Prostate gland (tissue), 2 donors: Measurements from ENCODE around the gene MAD1L1. TPM values are rescaled to one million over a fixed set of nuclear protein-coding genes. Genes with fewer than 3 reads are reported as not detected.

Experiments used
- DNase-seq: peaks from one replicate; pipeline ENCODE4 v3.0.0-alpha.2; 2019; ENCODE audit warnings: low spot score
- H3K27ac ChIP-seq, 2 donors: fragments of 200-600 bp; sonication (generic); 2 replicates each; pipeline ENCODE4 v1.5.1; 2017 to 2019
- H3K27me3 ChIP-seq: fragments of 200-600 bp; sonication (generic); replicated peaks from 2 replicates; pipeline ENCODE4 v1.5.1; 2019; ENCODE audit not compliant: insufficient read depth
- H3K36me3 ChIP-seq, 2 donors: fragments of 200-600 bp; sonication (generic); 1 replicate in 1 of 2; 2 replicates in 1 of 2; pipeline versions ENCODE4 v1.5.1 to v1.8.1; 2017 to 2019
- H3K4me1 ChIP-seq: fragments of 200-600 bp; sonication (generic); replicated peaks from 2 replicates; pipeline ENCODE4 v1.5.1; 2019
- H3K4me3 ChIP-seq, 2 donors: fragments of 200-600 bp; sonication (generic); 2 replicates each; pipeline ENCODE4 v1.5.1; 2017 to 2019
- H3K9me3 ChIP-seq: fragments of 200-600 bp; sonication (generic); 2 replicates; pipeline ENCODE4 v1.5.1; 2017
- POLR2A ChIP-seq: fragments of 450-650 bp; IDR thresholded peaks from one replicate; pipeline ENCODE4 v1.6.1; 2016; ENCODE audit warnings: antibody characterized with exemption, mild to moderate bottlenecking
- POLR2AphosphoS5 ChIP-seq: sonication (generic); formaldehyde crosslinking; IDR thresholded peaks from one replicate; pipeline ENCODE4 v1.6.1; 2017; ENCODE audit warnings: antibody characterized with exemption
- WGBS: methylation state at CpG from one replicate; pipeline ENCODE4 v1.1.5; 2018; 5-methylcytosine and 5-hydroxymethylcytosine counted together
- intact Hi-C: fragments of 100-400 bp; cut with DNase I; formaldehyde crosslinking; loops from one replicate; pipeline ENCODE4 v1.14.2; 2022
- total RNA-seq, 2 donors: library from RNA; depleted of rRNA; stranded (reverse); fragments of >200 nt; gene quantifications; one replicate each; pipeline ENCODE4 v1.1.0, GENCODE V29; 2016
- TF ChIP-seq, protein P1 (sequence below), 4 experiments: fragments of 200-600 bp in 2 of 4; fragments of 450-650 bp in 2 of 4; sonication (generic) in 2 of 4; IDR thresholded peaks; 1 replicate in 3 of 4; 2 replicates in 1 of 4; pipeline ENCODE4 v1.5.1; 2016 to 2019; ENCODE audit warnings: antibody characterized with exemption in 4 of 4, mild to moderate bottlenecking in 2 of 4, moderate library complexity in 2 of 4

Gene MAD1L1
- total RNA-seq, 2 donors from 2014 or later: 79.3 to 91.9 TPM

- no peaks in the 10 kb centered on the region for H3K9me3 ChIP-seq
- intact Hi-C loops: no loop called here
- no peak overlapping the region for H3K4me3 ChIP-seq
- H3K27me3 ChIP-seq: no peaks in the 10 kb centered on the region
- H3K36me3 ChIP-seq: peaks cover 0 to 20% of the 10 kb centered on the region in 2 donors
- no peak for DNase-seq
- H3K4me1 ChIP-seq: no peaks in the 10 kb centered on the region
- TF ChIP-seq, protein P1, sequence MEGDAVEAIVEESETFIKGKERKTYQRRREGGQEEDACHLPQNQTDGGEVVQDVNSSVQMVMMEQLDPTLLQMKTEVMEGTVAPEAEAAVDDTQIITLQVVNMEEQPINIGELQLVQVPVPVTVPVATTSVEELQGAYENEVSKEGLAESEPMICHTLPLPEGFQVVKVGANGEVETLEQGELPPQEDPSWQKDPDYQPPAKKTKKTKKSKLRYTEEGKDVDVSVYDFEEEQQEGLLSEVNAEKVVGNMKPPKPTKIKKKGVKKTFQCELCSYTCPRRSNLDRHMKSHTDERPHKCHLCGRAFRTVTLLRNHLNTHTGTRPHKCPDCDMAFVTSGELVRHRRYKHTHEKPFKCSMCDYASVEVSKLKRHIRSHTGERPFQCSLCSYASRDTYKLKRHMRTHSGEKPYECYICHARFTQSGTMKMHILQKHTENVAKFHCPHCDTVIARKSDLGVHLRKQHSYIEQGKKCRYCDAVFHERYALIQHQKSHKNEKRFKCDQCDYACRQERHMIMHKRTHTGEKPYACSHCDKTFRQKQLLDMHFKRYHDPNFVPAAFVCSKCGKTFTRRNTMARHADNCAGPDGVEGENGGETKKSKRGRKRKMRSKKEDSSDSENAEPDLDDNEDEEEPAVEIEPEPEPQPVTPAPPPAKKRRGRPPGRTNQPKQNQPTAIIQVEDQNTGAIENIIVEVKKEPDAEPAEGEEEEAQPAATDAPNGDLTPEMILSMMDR (IDR thresholded peaks at IDR 0.05): no peak
- TF ChIP-seq POLR2A (no peak), POLR2AphosphoS5 (no peak)
- 95% methylated on average over 19 of the region's 19 CpGs for WGBS
- H3K27ac ChIP-seq: no peak overlapping the region
Measured at GRCh38 chr7:2220030-2220429, 12.7 kb downstream of the MAD1L1 start.

DNA sequence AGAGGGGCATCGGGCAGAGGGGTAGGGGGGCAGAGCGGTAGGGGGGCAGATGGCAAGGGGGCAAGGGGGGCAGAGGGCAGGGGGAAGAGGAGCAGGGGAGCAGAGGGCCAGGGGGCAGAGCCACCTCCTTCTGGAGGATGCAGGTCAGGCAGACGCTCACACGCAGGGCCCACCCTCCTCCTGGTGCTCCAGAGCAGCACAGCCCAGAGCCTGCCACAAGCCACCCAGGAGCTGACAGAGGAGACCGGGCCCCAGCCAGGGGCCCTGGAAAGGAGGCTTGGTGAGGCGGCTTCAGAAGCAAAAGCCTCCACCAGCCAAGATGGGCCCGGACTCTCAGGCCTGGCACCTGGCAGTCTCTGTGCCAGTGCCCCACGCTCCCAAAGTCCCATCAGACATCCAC is 13.1 kb downstream of the MAD1L1 start:
- DNase-seq: no peak
- Histone ChIP-seq H3K27ac (no peak overlapping the region), H3K4me1 (no peaks in the 10 kb centered on the region), H3K4me3 (no peak overlapping the region), H3K27me3 (no peaks in the 10 kb centered on the region), H3K36me3 (peaks cover 0 to 20% of the 10 kb centered on the region in 2 donors), H3K9me3 (no peaks in the 10 kb centered on the region)
- TF ChIP-seq, protein P1 (IDR thresholded peaks at IDR 0.05): no peak
- no peak for TF ChIP-seq POLR2A
- WGBS: 93% methylated on average over 8 of the region's 8 CpGs
- intact Hi-C loops: no loop called here

GRCh38 chr7:2219136-2219535 is 13.6 kb downstream of the MAD1L1 start:
- H3K36me3 ChIP-seq: peaks cover 0 to 20% of the 10 kb centered on the region in 2 donors
- intact Hi-C loops: no loop called here
- no peak for DNase-seq
- no peak for TF ChIP-seq POLR2A
- TF ChIP-seq POLR2AphosphoS5: no peak
- TF ChIP-seq, protein P1 (IDR thresholded peaks at IDR 0.05): no peak
- WGBS: 83% methylated on average over 15 of the region's 15 CpGs
- no peak overlapping the region for H3K4me3 ChIP-seq
- H3K27me3 ChIP-seq: no peaks in the 10 kb centered on the region
- no peak overlapping the region for H3K27ac ChIP-seq
- no peaks in the 10 kb centered on the region for H3K4me1 ChIP-seq
- H3K9me3 ChIP-seq: no peaks in the 10 kb centered on the region

- H3K36me3 ChIP-seq: peaks cover 0 to 20% of the 10 kb centered on the region in 2 donors
- no peak overlapping the region for H3K4me3 ChIP-seq
- no peaks in the 10 kb centered on the region for H3K9me3 ChIP-seq
- no peak for TF ChIP-seq POLR2A
- no peak for TF ChIP-seq POLR2AphosphoS5
- TF ChIP-seq, protein P1 (IDR thresholded peaks at IDR 0.05): no peak
- H3K27me3 ChIP-seq: no peaks in the 10 kb centered on the region
- H3K4me1 ChIP-seq: no peaks in the 10 kb centered on the region
- intact Hi-C loops: no loop called here
- 92% methylated on average over 9 of the region's 9 CpGs for WGBS
- no peak overlapping the region for H3K27ac ChIP-seq
- no peak for DNase-seq
Measured at GRCh38 chr7:2218444-2218785, 14.3 kb downstream of the MAD1L1 start.

DNA sequence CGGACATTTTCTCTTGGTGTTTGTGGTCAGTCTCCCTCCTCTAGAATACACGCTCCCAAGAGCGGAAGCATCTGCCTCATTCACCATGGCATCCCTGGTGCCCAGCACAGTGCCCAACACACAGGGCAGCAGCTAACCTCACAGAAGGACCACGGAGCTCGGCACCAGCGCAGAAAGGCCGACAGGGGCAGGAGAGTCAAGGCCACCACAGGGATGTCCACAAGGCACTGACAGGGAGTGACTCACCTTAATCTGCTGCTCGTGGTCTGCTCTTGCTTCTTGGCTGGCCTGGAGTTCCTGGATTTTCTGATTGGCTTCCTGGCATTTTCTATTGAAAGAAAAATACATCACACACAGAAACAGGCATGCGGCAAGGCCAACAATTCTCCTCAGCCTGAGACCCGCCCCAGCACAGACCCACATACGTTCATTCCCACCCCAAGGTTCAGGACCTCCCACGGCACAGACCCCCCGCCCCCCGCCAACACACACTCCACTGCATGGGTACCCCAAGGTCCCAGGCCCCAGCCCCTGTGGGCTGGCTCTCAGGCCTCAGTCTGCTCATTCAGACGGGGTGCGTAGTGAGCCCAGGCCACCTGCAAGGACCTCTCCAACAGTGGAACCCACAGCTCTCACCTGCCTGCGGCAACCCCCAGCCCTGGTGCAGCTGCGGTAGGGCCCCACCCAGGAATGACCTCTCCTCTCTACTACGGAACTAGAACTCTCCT is 14.9 kb downstream of the MAD1L1 start:
- DNase-seq: no peak
- Histone ChIP-seq H3K36me3 (peaks cover 0 to 20% of the 10 kb centered on the region in 2 donors), H3K27ac (no peak overlapping the region), H3K4me1 (no peaks in the 10 kb centered on the region), H3K4me3 (no peak overlapping the region), H3K9me3 (no peaks in the 10 kb centered on the region), H3K27me3 (no peaks in the 10 kb centered on the region)
- TF ChIP-seq POLR2A: no peak
- WGBS: 87% methylated on average over 19 of the region's 19 CpGs
- intact Hi-C loops: no loop called here
